Measurements from ENCODE around the gene TRAF2.

The TRAF2 gene

DNA sequence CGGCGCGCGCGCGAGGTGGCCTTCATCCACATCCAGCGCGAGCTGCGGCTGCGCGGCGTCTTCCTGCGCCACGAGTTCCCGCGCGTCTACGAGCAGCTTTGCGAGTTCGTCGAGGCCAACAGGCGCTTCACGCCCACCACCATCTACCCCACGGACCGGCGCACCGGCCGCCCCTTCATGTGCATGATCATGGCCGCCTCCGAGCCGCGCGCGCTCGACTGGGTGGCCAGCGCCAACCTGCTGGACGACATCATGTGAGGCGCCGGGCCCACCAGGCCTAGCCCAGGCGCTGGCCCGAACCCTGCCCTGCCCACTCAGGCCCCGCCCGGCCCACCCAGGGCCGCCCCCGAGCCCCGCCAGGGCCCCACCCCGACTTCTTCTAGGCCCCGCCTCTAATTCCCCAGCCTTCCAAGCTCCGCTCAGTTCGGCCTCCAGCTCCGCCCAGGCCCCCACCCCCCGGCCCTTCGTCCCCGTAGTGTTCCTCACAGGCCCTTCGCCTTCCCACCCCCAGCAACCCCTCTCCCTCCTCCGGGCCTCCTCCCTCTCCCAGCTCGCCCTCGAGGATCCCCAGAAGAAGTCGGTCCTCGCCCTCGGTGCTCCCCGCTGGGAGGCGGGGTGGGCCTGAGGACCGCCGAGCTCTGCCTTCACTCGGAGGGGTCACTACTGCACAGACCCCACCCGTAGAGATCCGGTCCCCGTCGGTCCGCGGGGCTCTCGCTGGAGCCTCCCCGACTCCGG is 39.1 kb upstream of the TRAF2 start:
- DNase-seq (ENCODE audit: low spot score): peak; percentile 69

- peak; percentile 78 for DNase-seq (ENCODE audit: low spot score)
Measured at GRCh38 chr9:136847826-136848392, 38.4 kb upstream of the TRAF2 start.

DNA sequence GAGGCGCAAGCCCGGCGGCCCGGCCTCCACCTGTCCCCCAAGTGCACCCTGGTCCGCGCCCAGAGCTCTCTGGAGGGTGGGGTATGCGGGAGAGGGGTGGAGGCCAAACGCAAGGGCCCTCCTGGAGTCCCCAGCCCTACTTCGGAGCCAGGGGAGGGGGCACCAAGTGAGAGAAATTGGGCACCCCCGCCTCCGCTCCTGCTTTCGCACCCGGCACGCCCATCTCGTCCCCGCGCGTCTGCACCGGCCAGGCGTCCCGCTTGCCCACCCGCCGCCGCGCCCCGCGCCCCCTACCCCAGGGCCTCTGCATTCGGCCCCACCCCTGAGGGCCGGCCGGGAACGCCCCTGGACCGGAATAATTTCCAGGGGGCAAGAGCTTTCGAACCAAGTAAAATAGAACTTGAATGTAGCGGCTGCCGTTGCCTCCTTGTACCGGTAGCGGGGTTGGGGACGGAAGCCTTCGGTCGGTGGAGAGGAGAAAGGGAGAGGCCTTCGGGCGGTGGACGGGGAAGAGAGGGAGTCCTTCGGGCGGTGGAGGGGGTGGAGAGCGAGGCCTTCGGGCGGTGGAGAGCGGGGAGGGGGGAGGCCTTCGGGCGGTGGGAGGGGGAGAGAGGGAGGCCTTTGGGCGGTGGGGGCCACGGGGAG is 37.8 kb upstream of the TRAF2 start:
- DNase-seq (ENCODE audit: low spot score): peak; percentile 79

DNA sequence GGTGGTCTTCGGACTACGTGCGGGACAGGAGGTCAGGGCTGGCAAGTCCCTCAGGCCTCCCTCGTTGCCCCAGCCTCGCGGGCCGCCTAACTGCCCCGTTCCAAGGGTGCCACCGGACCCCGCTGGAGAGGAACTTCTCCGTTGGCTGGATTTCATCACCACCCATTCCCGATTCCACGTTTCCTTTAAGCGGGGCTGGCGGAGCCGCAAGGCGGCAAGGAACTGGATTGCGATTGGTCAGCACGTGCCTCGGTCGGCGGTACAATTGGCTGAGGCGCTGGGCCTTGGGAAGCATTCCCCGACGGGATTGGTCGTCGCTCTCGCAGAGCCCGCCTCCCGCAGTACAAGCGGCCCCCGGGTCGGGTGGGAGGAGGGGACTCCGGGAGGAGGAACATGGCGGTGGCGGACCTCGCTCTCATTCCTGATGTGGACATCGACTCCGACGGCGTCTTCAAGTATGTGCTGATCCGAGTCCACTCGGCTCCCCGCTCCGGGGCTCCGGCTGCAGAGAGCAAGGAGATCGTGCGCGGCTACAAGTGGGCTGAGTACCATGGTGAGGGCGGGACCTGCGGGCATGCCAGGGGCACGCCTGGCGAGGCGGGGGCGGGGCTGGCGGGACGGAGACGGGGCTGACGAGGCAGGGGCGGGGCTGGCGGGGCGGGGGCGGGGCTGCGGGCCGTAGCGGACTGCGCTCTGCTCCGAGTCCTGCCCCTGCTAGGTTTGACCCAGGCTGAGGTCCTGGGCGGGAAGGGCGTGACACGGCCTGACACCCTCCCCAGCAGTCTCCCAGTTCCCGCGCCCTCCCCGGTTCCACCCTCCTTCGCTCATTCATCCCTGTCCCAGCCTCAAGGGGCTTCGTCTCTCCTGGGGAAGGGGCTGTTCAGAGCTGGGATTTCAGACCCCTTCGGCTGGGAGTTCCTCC is 37.0 kb upstream of the TRAF2 start, which contains the start of gene PHPT1:
PHPT1 (plus strand) TSS at position 372 of the 922 bp plus-strand sequence; CDS start at position 394, 22 bp downstream.
- peak; percentile 97 for DNase-seq (ENCODE audit: low spot score)

- no peak for DNase-seq (ENCODE audit: low spot score)
Measured at GRCh38 chr9:136849960-136850865, 36.1 kb upstream of the TRAF2 start.

- DNase-seq (ENCODE audit: low spot score): no peak
Measured at GRCh38 chr9:136850866-136851775, 35.2 kb upstream of the TRAF2 start.

GRCh38 chr9:136851941-136852663 is 34.2 kb upstream of the TRAF2 start, which contains the start of gene MAMDC4:
Gene MAMDC4, plus strand, starts transcription at chr9:136852346. Its CDS starts 71 bp downstream, at chr9:136852417.
- DNase-seq (ENCODE audit: low spot score): no peak

GRCh38 chr9:136852664-136853595 is 33.4 kb upstream of the TRAF2 start:
- DNase-seq (ENCODE audit: low spot score): no peak

DNA sequence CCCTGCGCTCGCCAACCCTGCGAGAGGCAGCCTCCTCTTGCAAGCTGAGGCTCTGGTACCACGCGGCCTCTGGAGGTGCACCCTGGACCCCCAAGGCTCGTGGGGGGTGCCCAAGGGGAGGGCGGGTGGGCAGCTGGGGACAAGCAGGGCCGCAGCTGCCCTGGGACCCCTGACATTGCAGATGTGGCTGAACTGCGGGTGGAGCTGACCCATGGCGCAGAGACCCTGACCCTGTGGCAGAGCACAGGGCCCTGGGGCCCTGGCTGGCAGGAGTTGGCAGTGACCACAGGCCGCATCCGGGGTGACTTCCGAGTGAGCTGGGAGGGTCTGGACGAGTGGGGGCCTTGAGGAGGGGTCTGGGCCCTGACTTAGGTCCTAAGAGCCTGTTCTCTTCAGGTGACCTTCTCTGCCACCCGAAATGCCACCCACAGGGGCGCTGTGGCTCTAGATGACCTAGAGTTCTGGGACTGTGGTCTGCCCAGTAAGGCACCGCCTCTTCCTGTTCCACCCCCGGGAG is 32.7 kb upstream of the TRAF2 start:
- no peak for DNase-seq (ENCODE audit: low spot score)

DNA sequence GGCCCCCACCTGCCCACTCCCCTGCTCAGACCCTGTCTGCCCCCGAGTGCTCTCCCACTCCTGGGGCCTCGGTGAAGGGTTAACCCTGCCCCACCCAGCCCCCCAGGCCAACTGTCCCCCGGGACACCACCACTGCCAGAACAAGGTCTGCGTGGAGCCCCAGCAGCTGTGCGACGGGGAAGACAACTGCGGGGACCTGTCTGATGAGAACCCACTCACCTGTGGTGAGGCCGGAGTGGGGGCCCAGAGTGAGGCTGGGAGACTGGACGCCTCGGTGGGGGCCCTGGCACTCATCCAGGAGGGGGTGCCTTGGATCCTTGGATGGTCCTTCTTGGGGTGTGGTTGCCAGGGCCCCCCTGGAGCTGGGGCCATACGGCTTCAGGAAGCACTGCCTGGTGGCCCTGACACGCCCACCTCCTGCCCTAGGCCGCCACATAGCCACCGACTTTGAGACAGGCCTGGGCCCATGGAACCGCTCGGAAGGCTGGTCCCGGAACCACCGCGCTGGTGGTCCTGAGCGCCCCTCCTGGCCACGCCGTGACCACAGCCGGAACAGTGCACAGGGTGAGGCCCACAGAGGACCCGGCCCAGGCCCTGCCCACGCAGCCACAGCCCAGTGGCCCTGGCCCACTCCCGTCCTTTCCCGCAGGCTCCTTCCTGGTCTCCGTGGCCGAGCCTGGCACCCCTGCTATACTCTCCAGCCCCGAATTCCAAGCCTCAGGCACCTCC is 32.0 kb upstream of the TRAF2 start:
- no peak for DNase-seq (ENCODE audit: low spot score)

- DNase-seq (ENCODE audit: low spot score): no peak
Measured at GRCh38 chr9:136854842-136855460, 31.4 kb upstream of the TRAF2 start.

- DNase-seq (ENCODE audit: low spot score): no peak
Measured at GRCh38 chr9:136855461-136856078, 30.7 kb upstream of the TRAF2 start.

- DNase-seq (ENCODE audit: low spot score): no peak
Measured at GRCh38 chr9:136856079-136856476, 30.2 kb upstream of the TRAF2 start.

DNA sequence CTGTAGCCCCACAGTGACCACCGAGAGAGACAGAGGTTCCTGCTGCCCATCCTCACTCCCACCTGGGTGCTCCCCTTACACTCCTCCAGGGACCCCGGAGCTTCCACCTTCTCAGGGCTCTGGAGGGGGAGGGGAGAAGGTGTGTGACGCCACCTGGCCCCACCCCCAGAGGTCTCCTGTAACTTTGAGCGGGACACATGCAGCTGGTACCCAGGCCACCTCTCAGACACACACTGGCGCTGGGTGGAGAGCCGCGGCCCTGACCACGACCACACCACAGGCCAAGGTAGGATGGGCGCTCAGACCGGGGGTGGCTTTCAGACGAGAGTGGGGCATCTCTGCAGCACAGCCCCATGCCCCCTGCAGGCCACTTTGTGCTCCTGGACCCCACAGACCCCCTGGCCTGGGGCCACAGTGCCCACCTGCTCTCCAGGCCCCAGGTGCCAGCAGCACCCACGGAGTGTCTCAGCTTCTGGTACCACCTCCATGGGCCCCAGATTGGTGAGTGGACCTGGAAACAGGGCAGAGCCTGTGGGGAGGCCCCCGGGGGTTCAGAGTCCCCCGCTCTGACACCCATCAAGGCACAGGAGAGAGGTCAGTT is 29.7 kb upstream of the TRAF2 start:
- DNase-seq (ENCODE audit: low spot score): no peak

GRCh38 chr9:136857166-136857565 is 29.1 kb upstream of the TRAF2 start:
- no peak for DNase-seq (ENCODE audit: low spot score)
